Measurements from ENCODE around the gene CLDN11.

The CLDN11 gene

DNA sequence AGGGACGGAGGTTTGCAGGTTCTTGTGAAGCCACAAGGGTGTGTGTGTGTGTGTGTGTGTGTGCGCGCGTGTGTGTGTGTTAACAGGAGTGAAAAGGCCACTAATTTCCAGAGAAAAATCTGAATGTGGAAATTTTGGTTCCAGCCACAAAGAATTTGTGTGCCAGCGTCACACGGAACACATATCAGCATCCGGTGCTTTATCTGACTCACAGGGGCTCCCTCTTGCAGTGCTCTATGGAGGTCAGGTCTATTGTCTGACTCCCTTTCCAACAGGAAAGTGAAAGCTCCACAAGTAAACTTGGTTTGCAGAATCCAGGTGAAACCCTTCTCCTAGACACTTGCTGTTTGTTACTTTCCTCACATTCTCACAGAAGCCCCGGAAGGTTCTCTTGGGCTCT is 6.2 kb downstream of the CLDN11 start:
- no peak overlapping the region for H3K4me3 ChIP-seq (ENCODE audit: low read depth, low read length)
- no peak for DNase-seq (ENCODE audit: low read depth)
- in situ Hi-C loops (cut with HindIII; ENCODE audit: low sequenced_read_pairs) = loop anchor here (5.0 kb wide), 1 partner anchor 387 kb away; no protein-coding TSS in a partner anchor
- TF ChIP-seq, protein P1, sequence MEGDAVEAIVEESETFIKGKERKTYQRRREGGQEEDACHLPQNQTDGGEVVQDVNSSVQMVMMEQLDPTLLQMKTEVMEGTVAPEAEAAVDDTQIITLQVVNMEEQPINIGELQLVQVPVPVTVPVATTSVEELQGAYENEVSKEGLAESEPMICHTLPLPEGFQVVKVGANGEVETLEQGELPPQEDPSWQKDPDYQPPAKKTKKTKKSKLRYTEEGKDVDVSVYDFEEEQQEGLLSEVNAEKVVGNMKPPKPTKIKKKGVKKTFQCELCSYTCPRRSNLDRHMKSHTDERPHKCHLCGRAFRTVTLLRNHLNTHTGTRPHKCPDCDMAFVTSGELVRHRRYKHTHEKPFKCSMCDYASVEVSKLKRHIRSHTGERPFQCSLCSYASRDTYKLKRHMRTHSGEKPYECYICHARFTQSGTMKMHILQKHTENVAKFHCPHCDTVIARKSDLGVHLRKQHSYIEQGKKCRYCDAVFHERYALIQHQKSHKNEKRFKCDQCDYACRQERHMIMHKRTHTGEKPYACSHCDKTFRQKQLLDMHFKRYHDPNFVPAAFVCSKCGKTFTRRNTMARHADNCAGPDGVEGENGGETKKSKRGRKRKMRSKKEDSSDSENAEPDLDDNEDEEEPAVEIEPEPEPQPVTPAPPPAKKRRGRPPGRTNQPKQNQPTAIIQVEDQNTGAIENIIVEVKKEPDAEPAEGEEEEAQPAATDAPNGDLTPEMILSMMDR (IDR thresholded peaks at IDR 0.05; ENCODE audit: low read depth, low read length, missing control alignments) = no peak

DNA sequence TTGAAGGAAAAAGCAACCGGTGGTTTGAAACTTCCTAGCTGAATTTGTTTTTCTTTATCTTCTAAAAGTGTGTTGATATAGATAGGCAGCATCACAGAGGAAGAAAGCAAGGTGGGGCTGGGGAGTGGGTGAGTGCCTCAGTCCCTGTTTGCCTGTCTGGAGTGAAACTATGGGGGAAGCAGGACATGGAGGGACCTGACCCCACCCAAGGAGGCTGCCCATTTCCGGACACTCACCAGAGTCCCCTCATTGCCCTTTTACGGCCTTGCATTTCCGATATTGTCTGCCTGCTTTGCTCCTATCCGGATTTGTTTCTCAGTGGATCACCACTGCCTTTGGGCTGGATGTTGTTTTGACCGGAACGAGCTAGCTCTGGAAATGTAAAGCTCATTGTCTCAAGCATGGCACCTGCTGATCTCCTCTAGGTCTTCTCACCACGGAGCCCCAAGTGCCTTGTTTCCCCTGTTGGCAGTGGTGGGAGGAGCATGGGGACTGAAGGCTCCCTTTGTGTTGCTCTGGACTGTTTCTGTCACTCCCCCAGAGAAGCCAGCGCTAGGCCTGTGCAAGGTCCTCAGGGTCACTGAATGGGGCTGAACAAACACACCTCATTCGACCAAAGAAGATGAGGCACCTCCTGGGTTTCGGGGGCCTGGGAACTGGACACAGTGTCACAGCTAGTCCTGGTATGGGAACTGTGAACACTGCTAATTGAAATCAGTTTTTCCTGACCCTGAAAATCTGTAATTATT is 7.0 kb downstream of the CLDN11 start:
- TF ChIP-seq, protein P1 (IDR thresholded peaks at IDR 0.05; ENCODE audit: low read depth, low read length, missing control alignments) = no peak
- in situ Hi-C loops (cut with HindIII; ENCODE audit: low sequenced_read_pairs) = loop anchor here (5.0 kb wide), 1 partner anchor 387 kb away; no protein-coding TSS in a partner anchor
- H3K4me3 ChIP-seq (ENCODE audit: low read depth, low read length) = no peak overlapping the region
- no peak for DNase-seq (ENCODE audit: low read depth)

DNA sequence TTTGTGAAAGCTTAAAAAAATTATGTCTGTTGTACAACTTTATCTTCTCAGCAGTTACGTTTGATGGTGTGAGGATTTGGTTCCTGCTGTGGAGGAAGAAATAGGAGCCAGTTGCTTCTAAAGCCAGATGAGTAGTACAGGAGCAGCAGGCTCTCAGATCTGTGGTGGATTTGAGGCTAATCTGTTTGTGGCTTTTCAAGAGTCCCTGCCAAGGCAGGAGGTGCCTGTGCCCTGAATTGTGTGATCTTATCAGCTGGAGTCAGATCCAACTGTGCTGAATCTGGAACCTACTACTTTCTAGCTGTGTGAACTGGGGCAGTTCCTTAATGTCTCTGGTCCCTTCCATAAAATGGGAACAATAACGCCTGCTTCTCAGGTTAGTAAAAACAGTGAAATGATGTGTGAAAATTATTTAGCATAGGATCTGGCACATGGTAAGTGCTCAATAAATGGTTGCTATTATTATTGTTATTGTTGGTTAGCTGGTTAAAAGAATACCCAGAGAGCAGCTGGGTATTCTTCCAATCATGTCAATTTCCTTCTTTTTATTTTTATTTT is 7.7 kb downstream of the CLDN11 start:
- in situ Hi-C loops (cut with HindIII; ENCODE audit: low sequenced_read_pairs) = loop anchor here (5.0 kb wide), 1 partner anchor 386 kb away; no protein-coding TSS in a partner anchor
- DNase-seq (ENCODE audit: low read depth) = peak; percentile 71
- TF ChIP-seq, protein P1 (IDR thresholded peaks at IDR 0.05; ENCODE audit: low read depth, low read length, missing control alignments) = no peak
- H3K4me3 ChIP-seq (ENCODE audit: low read depth, low read length) = no peak overlapping the region

DNA sequence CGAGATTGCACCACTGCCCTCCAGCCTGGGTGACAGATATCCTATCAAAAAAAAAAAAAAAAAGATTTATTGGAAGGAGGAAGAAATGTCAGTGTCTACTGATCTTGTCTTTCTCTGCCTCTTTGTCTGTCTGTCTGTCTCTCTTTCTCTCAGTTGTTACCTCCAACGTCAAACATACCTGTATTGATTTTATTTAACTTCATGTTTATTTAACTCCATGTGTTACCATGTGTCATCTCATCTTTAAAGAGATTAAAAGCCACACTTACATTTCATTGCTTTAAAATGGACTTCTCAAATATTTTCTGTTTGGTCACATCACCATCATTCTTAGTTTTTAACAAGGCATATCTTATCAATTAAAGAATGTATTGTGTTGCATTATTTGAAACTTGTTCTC is 9.4 kb downstream of the CLDN11 start:
- TF ChIP-seq, protein P1 (IDR thresholded peaks at IDR 0.05; ENCODE audit: low read depth, low read length, missing control alignments) = no peak
- H3K4me3 ChIP-seq (ENCODE audit: low read depth, low read length) = no peak overlapping the region
- in situ Hi-C loops (cut with HindIII; ENCODE audit: low sequenced_read_pairs) = loop anchor here (5.0 kb wide), 1 partner anchor 384 kb away; no protein-coding TSS in a partner anchor
- DNase-seq (ENCODE audit: low read depth) = no peak

DNA sequence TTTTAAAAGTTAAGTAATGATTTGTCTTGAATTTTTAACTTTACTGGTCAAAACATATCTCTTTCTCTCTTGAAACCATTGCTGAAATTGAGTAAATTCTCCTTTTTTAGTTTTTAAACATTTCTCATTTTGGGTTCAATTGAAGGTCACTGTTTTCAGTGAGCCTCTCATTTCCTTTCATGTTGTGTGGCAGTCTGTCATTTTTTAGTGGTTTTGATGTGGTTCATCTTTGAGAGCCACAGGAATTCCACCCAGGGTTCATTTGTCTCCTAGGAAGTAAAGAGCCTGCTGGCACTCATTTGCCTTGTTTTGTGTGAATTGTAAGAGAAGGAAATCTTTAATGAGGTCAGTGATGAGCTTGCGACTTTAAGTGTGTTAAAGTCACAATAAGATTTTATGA is 10.4 kb downstream of the CLDN11 start:
- DNase-seq (ENCODE audit: low read depth) = peak; percentile 90
- in situ Hi-C loops (cut with HindIII; ENCODE audit: low sequenced_read_pairs) = loop anchor here (5.0 kb wide), 1 partner anchor 383 kb away; no protein-coding TSS in a partner anchor
- no peak overlapping the region for H3K4me3 ChIP-seq (ENCODE audit: low read depth, low read length)
- TF ChIP-seq, protein P1 (IDR thresholded peaks at IDR 0.05; ENCODE audit: low read depth, low read length, missing control alignments) = no peak

DNA sequence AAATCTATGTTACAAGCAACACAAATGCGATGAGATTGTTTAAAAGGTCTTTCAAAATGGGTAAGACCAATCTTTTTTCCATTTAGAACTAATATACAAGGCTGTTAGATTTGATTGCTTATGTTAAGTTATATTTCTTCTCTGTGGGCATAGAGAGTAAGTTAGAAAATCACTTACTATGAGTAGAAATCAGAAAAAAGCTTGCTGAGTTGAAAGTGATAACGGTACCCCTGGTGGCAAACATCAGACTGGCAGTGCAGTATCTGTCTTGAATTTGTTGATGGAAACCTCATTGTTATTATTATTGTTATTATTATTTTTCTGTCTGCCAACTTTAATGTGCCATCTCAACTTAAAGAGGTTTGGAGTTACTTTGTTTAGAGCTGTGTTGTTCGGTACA is 12.4 kb downstream of the CLDN11 start:
- in situ Hi-C loops (cut with HindIII; ENCODE audit: low sequenced_read_pairs) = no loop called here
- no peak for DNase-seq (ENCODE audit: low read depth)
- TF ChIP-seq, protein P1 (IDR thresholded peaks at IDR 0.05; ENCODE audit: low read depth, low read length, missing control alignments) = peak; percentile 29
- no peak overlapping the region for H3K4me3 ChIP-seq (ENCODE audit: low read depth, low read length)

Data from astrocyte of the cerebellum (primary cell).